ENCODE measurements around the gene NFE2L2. TPM values are rescaled to one million over a fixed set of nuclear protein-coding genes. Genes with fewer than 3 reads are reported as not detected.
A peak's percentile ranks its signal among the peaks of the same experiment; 100 is the strongest.

The NFE2L2 gene
- total RNA-seq, 1 experiment from 2014 or later, result 26.3 TPM

GRCh38 chr2:177262958-177263450 lies 1.5 kb downstream of the NFE2L2 start:
- POLR2A ChIA-PET, result interaction anchor here (0.8 to 2.6 kb wide), 4 partner anchors 36 to 98 kb away, joined by 3 to 14 read pairs (median 9); partner anchors contain the start of gene HNRNPA3
- Mint-ChIP-seq H3K4me3 (peak overlapping the region; percentile 84), H3K4me1 (peaks cover 38% of the 10 kb centered on the region), H3K27me3 (ENCODE audit: low read depth) (no peaks in the 10 kb centered on the region), H3K36me3 (peaks cover 8% of the 10 kb centered on the region), H3K27ac (peak overlapping the region; percentile 95), H3K9me3 (peaks cover 5% of the 10 kb centered on the region)
- CTCF ChIA-PET, result interaction anchor here (0.6 to 4.8 kb wide), 11 partner anchors 8 to 114 kb away, joined by 3 to 34 read pairs (median 4); no protein-coding TSS in a partner anchor
- TF ChIP-seq ZNF317 (CRISPR knock-in tag; IDR thresholded peaks at IDR 0.05; ENCODE audit: borderline replicate concordance, low read depth) (no peak), NFE2L1 (CRISPR knock-in tag; IDR thresholded peaks at IDR 0.05) (no peak), TEAD4 (CRISPR knock-in tag; IDR thresholded peaks at IDR 0.05) (no peak), OVOL2 (CRISPR knock-in tag; IDR thresholded peaks at IDR 0.05; ENCODE audit: borderline replicate concordance) (no peak), RELA (CRISPR knock-in tag; IDR thresholded peaks at IDR 0.05; ENCODE audit: borderline replicate concordance) (no peak), ZBTB21 (CRISPR knock-in tag; IDR thresholded peaks at IDR 0.05; ENCODE audit: borderline replicate concordance) (no peak), ZNF138 (CRISPR knock-in tag; conservative IDR thresholded peaks at IDR 0.05) (no peak), STAT6 (CRISPR knock-in tag; conservative IDR thresholded peaks at IDR 0.05; ENCODE audit: low read depth) (no peak), CDX4 (CRISPR knock-in tag; IDR thresholded peaks at IDR 0.05; ENCODE audit: borderline replicate concordance) (no peak), ZNF671 (CRISPR knock-in tag; IDR thresholded peaks at IDR 0.05) (no peak), NR1H2 (CRISPR knock-in tag; IDR thresholded peaks at IDR 0.05) (no peak), CTCF (IDR thresholded peaks at IDR 0.05) (no peak), FOXP1 (CRISPR knock-in tag; IDR thresholded peaks at IDR 0.05; ENCODE audit: borderline replicate concordance) (no peak), NR3C1 (CRISPR knock-in tag; conservative IDR thresholded peaks at IDR 0.05; ENCODE audit: low read depth) (no peak), TEAD1 (CRISPR knock-in tag; IDR thresholded peaks at IDR 0.05) (no peak), ATF6 (CRISPR knock-in tag; IDR thresholded peaks at IDR 0.05) (no peak), ARID4B (CRISPR knock-in tag; IDR thresholded peaks at IDR 0.05; ENCODE audit: borderline replicate concordance) (no peak)
- ATAC-seq, result no peak
- DNase-seq (ENCODE audit: low spot score), result no peak
